Measurements from ENCODE around the gene KEAP1. TPM values are rescaled to one million over a fixed set of nuclear protein-coding genes. Genes with fewer than 3 reads are reported as not detected.

The KEAP1 gene
- total and polyA plus RNA-seq, 9 of the 15 experiments (the other 6 are each of a cell fraction or from before 2014, with no cell fraction given) = 2.1 to 95.6 (median 64.3) TPM

- TF ChIP-seq NONO (IDR thresholded peaks at IDR 0.05; ENCODE audit: low read depth in 2 of 2, low read length in 1 of 2) (0 out of 4 replicates have a peak, but pooled peaks of 1 of the 2 experiments have one; percentile 21), LCOR (CRISPR knock-in tag; IDR thresholded peaks at IDR 0.05) (peak; percentile 66; the same call in 1 of the 2 replicates), ZNF3 (CRISPR knock-in tag; IDR thresholded peaks at IDR 0.05) (no peak), ZNF79 (CRISPR knock-in tag; IDR thresholded peaks at IDR 0.05; ENCODE audit: low read depth) (no peak), RBM15 (IDR thresholded peaks at IDR 0.05; ENCODE audit: insufficient read depth, low read length) (no peak), C11orf30 (IDR thresholded peaks at IDR 0.05; ENCODE audit: low read depth) (no peak), PHTF2 (CRISPR knock-in tag; IDR thresholded peaks at IDR 0.05) (no peak), RBM22 (IDR thresholded peaks at IDR 0.05; ENCODE audit: low read depth, low read length, poor library complexity, severe bottlenecking) (no peak), ZNF316 (IDR thresholded peaks at IDR 0.05) (no peak), ZNF707 (CRISPR knock-in tag; conservative IDR thresholded peaks at IDR 0.05) (no peak; the same call in 1 of the 2 replicates), ZFX (CRISPR knock-in tag; IDR thresholded peaks at IDR 0.05) (no peak), ARHGAP35 (IDR thresholded peaks at IDR 0.05; ENCODE audit: partially characterized antibody) (no peak), MIER1 (IDR thresholded peaks at IDR 0.05; ENCODE audit: low read depth) (no peak), RNF2 (IDR thresholded peaks at IDR 0.05) (no peak; the same call in 1 of the 2 replicates)
- TF ChIP-seq, protein P1, sequence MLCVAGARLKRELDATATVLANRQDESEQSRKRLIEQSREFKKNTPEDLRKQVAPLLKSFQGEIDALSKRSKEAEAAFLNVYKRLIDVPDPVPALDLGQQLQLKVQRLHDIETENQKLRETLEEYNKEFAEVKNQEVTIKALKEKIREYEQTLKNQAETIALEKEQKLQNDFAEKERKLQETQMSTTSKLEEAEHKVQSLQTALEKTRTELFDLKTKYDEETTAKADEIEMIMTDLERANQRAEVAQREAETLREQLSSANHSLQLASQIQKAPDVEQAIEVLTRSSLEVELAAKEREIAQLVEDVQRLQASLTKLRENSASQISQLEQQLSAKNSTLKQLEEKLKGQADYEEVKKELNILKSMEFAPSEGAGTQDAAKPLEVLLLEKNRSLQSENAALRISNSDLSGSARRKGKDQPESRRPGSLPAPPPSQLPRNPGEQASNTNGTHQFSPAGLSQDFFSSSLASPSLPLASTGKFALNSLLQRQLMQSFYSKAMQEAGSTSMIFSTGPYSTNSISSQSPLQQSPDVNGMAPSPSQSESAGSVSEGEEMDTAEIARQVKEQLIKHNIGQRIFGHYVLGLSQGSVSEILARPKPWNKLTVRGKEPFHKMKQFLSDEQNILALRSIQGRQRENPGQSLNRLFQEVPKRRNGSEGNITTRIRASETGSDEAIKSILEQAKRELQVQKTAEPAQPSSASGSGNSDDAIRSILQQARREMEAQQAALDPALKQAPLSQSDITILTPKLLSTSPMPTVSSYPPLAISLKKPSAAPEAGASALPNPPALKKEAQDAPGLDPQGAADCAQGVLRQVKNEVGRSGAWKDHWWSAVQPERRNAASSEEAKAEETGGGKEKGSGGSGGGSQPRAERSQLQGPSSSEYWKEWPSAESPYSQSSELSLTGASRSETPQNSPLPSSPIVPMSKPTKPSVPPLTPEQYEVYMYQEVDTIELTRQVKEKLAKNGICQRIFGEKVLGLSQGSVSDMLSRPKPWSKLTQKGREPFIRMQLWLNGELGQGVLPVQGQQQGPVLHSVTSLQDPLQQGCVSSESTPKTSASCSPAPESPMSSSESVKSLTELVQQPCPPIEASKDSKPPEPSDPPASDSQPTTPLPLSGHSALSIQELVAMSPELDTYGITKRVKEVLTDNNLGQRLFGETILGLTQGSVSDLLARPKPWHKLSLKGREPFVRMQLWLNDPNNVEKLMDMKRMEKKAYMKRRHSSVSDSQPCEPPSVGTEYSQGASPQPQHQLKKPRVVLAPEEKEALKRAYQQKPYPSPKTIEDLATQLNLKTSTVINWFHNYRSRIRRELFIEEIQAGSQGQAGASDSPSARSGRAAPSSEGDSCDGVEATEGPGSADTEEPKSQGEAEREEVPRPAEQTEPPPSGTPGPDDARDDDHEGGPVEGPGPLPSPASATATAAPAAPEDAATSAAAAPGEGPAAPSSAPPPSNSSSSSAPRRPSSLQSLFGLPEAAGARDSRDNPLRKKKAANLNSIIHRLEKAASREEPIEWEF (CRISPR knock-in tag; IDR thresholded peaks at IDR 0.05) = peak; percentile 87
- TF ChIP-seq, protein P2, sequence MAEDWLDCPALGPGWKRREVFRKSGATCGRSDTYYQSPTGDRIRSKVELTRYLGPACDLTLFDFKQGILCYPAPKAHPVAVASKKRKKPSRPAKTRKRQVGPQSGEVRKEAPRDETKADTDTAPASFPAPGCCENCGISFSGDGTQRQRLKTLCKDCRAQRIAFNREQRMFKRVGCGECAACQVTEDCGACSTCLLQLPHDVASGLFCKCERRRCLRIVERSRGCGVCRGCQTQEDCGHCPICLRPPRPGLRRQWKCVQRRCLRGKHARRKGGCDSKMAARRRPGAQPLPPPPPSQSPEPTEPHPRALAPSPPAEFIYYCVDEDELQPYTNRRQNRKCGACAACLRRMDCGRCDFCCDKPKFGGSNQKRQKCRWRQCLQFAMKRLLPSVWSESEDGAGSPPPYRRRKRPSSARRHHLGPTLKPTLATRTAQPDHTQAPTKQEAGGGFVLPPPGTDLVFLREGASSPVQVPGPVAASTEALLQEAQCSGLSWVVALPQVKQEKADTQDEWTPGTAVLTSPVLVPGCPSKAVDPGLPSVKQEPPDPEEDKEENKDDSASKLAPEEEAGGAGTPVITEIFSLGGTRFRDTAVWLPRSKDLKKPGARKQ (CRISPR knock-in tag; IDR thresholded peaks at IDR 0.05) = 0 out of 2 replicates have a peak, but pooled peaks have one; percentile 18
- TF ChIP-seq, protein P3, sequence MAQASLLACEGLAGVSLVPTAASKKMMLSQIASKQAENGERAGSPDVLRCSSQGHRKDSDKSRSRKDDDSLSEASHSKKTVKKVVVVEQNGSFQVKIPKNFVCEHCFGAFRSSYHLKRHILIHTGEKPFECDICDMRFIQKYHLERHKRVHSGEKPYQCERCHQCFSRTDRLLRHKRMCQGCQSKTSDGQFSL (CRISPR knock-in tag; IDR thresholded peaks at IDR 0.05) = no peak
- TF ChIP-seq, protein P3 (tag; IDR thresholded peaks at IDR 0.05) = no peak
These were observed at the start of gene KEAP1 (continued) for GRCh38 chr19:10503002-10503789.

All from K562 (cell line).